ENCODE measurements around the gene PLD4.

The PLD4 gene

GRCh38 chr14:104880584-104881210 is 44.0 kb upstream of the PLD4 start:
- no peaks in the 10 kb centered on the region for H3K9me2 ChIP-seq (ENCODE audit: low read depth, low read length)
- H3K79me2 ChIP-seq (ENCODE audit: insufficient read depth, low read length) = no peaks in the 10 kb centered on the region
- no peaks in the 10 kb centered on the region for H3K9me3 ChIP-seq (ENCODE audit: low read length)
- H3K4me1 ChIP-seq (ENCODE audit: insufficient read depth, low read length, severe bottlenecking) = no peaks in the 10 kb centered on the region
- no peak overlapping the region for H3K9ac ChIP-seq (ENCODE audit: low read length)
- H3K27me3 ChIP-seq (ENCODE audit: insufficient read depth, low read length) = peaks cover 11% of the 10 kb centered on the region; the same call in 1 of the 2 replicates
- H3F3A ChIP-seq (ENCODE audit: insufficient read depth, low read length) = no peaks in the 10 kb centered on the region
- H2AFZ ChIP-seq (ENCODE audit: low read length) = no peak overlapping the region
- H3K4me3 ChIP-seq (ENCODE audit: low read depth, low read length, poor library complexity, severe bottlenecking) = no peak overlapping the region
- no peak overlapping the region for H3K27ac ChIP-seq (ENCODE audit: low read depth, low read length, poor library complexity, severe bottlenecking)
- TF ChIP-seq CTCF (IDR thresholded peaks at IDR 0.05; ENCODE audit: low read length) = no peak
- TF ChIP-seq EZH2 (IDR thresholded peaks at IDR 0.05; ENCODE audit: borderline replicate concordance, low read length) = no peak
- H3K4me2 ChIP-seq (ENCODE audit: low read length) = no peak overlapping the region
- H4K20me1 ChIP-seq (ENCODE audit: insufficient read depth, low read length) = no peaks in the 10 kb centered on the region
- no peaks in the 10 kb centered on the region for H3K36me3 ChIP-seq (ENCODE audit: insufficient read depth, low read length)

GRCh38 chr14:104881369-104881979 is 43.2 kb upstream of the PLD4 start:
- no peak overlapping the region for H3K4me3 ChIP-seq (ENCODE audit: low read depth, low read length, poor library complexity, severe bottlenecking)

GRCh38 chr14:104882325-104882973 is 42.2 kb upstream of the PLD4 start:
- H3K79me2 ChIP-seq (ENCODE audit: insufficient read depth, low read length) = no peaks in the 10 kb centered on the region
- H3K4me1 ChIP-seq (ENCODE audit: insufficient read depth, low read length, severe bottlenecking) = no peaks in the 10 kb centered on the region
- peaks cover 11% of the 10 kb centered on the region; the same call in 1 of the 2 replicates for H3K27me3 ChIP-seq (ENCODE audit: insufficient read depth, low read length)
- no peak overlapping the region for H3K4me2 ChIP-seq (ENCODE audit: low read length)
- no peak overlapping the region for H2AFZ ChIP-seq (ENCODE audit: low read length)
- no peak overlapping the region for H3K4me3 ChIP-seq (ENCODE audit: low read depth, low read length, poor library complexity, severe bottlenecking)
- no peak overlapping the region for H3K27ac ChIP-seq (ENCODE audit: low read depth, low read length, poor library complexity, severe bottlenecking)
- H3K9me3 ChIP-seq (ENCODE audit: low read length) = no peaks in the 10 kb centered on the region
- H3K9me2 ChIP-seq (ENCODE audit: low read depth, low read length) = no peaks in the 10 kb centered on the region
- H3K9ac ChIP-seq (ENCODE audit: low read length) = no peak overlapping the region
- no peaks in the 10 kb centered on the region for H3K36me3 ChIP-seq (ENCODE audit: insufficient read depth, low read length)
- no peaks in the 10 kb centered on the region for H4K20me1 ChIP-seq (ENCODE audit: insufficient read depth, low read length)
- H3F3A ChIP-seq (ENCODE audit: insufficient read depth, low read length) = no peaks in the 10 kb centered on the region
- TF ChIP-seq EZH2 (IDR thresholded peaks at IDR 0.05; ENCODE audit: borderline replicate concordance, low read length) = no peak
- TF ChIP-seq CTCF (IDR thresholded peaks at IDR 0.05; ENCODE audit: low read length) = no peak

More at GRCh38 chr14:104881369-104881979, 43.2 kb upstream of the PLD4 start:
- H3K4me1 ChIP-seq (ENCODE audit: insufficient read depth, low read length, severe bottlenecking) = no peaks in the 10 kb centered on the region
- no peaks in the 10 kb centered on the region for H3K9me3 ChIP-seq (ENCODE audit: low read length)
- no peak overlapping the region for H2AFZ ChIP-seq (ENCODE audit: low read length)
- H3K79me2 ChIP-seq (ENCODE audit: insufficient read depth, low read length) = no peaks in the 10 kb centered on the region
- H4K20me1 ChIP-seq (ENCODE audit: insufficient read depth, low read length) = no peaks in the 10 kb centered on the region
- H3K9me2 ChIP-seq (ENCODE audit: low read depth, low read length) = no peaks in the 10 kb centered on the region
- no peaks in the 10 kb centered on the region for H3K36me3 ChIP-seq (ENCODE audit: insufficient read depth, low read length)
- H3K27me3 ChIP-seq (ENCODE audit: insufficient read depth, low read length) = peaks cover 11% of the 10 kb centered on the region; the same call in 1 of the 2 replicates
- TF ChIP-seq CTCF (IDR thresholded peaks at IDR 0.05; ENCODE audit: low read length) (no peak), EZH2 (IDR thresholded peaks at IDR 0.05; ENCODE audit: borderline replicate concordance, low read length) (no peak)
- H3K4me2 ChIP-seq (ENCODE audit: low read length) = no peak overlapping the region
- H3F3A ChIP-seq (ENCODE audit: insufficient read depth, low read length) = no peaks in the 10 kb centered on the region
- H3K27ac ChIP-seq (ENCODE audit: low read depth, low read length, poor library complexity, severe bottlenecking) = no peak overlapping the region
- no peak overlapping the region for H3K9ac ChIP-seq (ENCODE audit: low read length)

Data from OCI-LY1 (cell line).